Sigmoid colon (tissue), 7 donors: ENCODE measurements around the gene ZNF346. TPM values are rescaled to one million over a fixed set of nuclear protein-coding genes. Genes with fewer than 3 reads are reported as not detected.

Source experiments
- DNase-seq: peaks from one replicate; pipeline ENCODE4 v3.0.0-alpha.2; 2019
- H3K27ac ChIP-seq, 4 donors: fragments of 200-600 bp; sonication (generic); one replicate each; pipeline ENCODE4 v1.5.1; 2016 to 2019; ENCODE audit warnings: mild to moderate bottlenecking in 1 of 4
- H3K27me3 ChIP-seq, 3 donors: fragments of 200-600 bp; sonication (generic); one replicate each; pipeline ENCODE4 v1.5.1; 2019; ENCODE audit warnings: mild to moderate bottlenecking in 1 of 3
- H3K36me3 ChIP-seq, 4 donors: fragments of 200-600 bp; sonication (generic); one replicate each; pipeline ENCODE4 v1.5.1; 2016 to 2019
- H3K4me1 ChIP-seq, 4 donors: fragments of 200-600 bp; sonication (generic); one replicate each; pipeline ENCODE4 v1.5.1; 2017 to 2019
- H3K4me3 ChIP-seq, 4 donors: fragments of 200-600 bp; sonication (generic); one replicate each; pipeline ENCODE4 v1.5.1; 2017 to 2019; ENCODE audit warnings: mild to moderate bottlenecking in 2 of 4, moderate library complexity in 1 of 4
- H3K9me3 ChIP-seq, 4 donors: fragments of 200-600 bp in 3 of 4; sonication (generic) in 3 of 4; one replicate each; pipeline versions ENCODE4 v1.5.1 to v1.6.1; 2013 to 2019
- CTCF ChIP-seq, 4 experiments: fragments of 450-650 bp in 3 of 4; fragments of 200-600 bp in 1 of 4; IDR thresholded peaks; one replicate each; pipeline ENCODE4 v1.5.1; 2016 to 2019; ENCODE audit warnings: antibody characterized with exemption in 4 of 4, mild to moderate bottlenecking in 3 of 4, moderate library complexity in 2 of 4
- EP300 ChIP-seq, 4 donors: sonication (generic); formaldehyde crosslinking; IDR thresholded peaks; one replicate each; pipeline ENCODE4 v1.6.1; 2017; ENCODE audit warnings: antibody characterized with exemption in 4 of 4
- POLR2A ChIP-seq, 2 donors: fragments of 450-650 bp; IDR thresholded peaks; one replicate each; pipeline ENCODE4 v1.6.1; 2016; ENCODE audit warnings: antibody characterized with exemption in 2 of 2, mild to moderate bottlenecking in 2 of 2, moderate library complexity in 2 of 2
- POLR2AphosphoS5 ChIP-seq, 4 donors: sonication (generic); formaldehyde crosslinking; IDR thresholded peaks; one replicate each; pipeline ENCODE4 v1.6.1; 2017; ENCODE audit warnings: antibody characterized with exemption in 4 of 4
- WGBS, 2 donors: extraction: QIAGEN DNeasy Blood & Tissue Kit; methylation state at CpG; one replicate each; pipeline ENCODE4 v1.1.7; 2013; 5-methylcytosine and 5-hydroxymethylcytosine counted together
- intact Hi-C: fragments of 100-400 bp; cut with DNase I; formaldehyde crosslinking; loops from one replicate; pipeline ENCODE4 v1.15.1; 2023
- polyA plus RNA-seq, 3 donors: library from polyadenylated mRNA; stranded (reverse); fragments of 200-250 nt; gene quantifications; one replicate each; pipeline ENCODE4 v1.2.3, GENCODE V29; 2013
- total RNA-seq, 4 donors: library from RNA; depleted of rRNA; stranded (reverse); fragments of >200 nt; gene quantifications; one replicate each; pipeline ENCODE4 v1.1.0, GENCODE V29; 2016
- donor health status: healthy with polysubstance abuse.
- donor health status: Bipolar disorder and iron deficiency.
- donor health status: healthy.

ZNF346 gene
- total and polyA plus RNA-seq, 7 donors: 3.0 to 21.9 (median 12.5) TPM

- Histone ChIP-seq H3K9me3 (no peaks in the 10 kb centered on the region), H3K27me3 (peaks cover 0 to 1% (median 0%) of the 10 kb centered on the region in 3 donors), H3K4me1 (no peaks in the 10 kb centered on the region), H3K27ac (no peak overlapping the region), H3K4me3 (no peak overlapping the region), H3K36me3 (no peaks in the 10 kb centered on the region)
- TF ChIP-seq POLR2AphosphoS5 (IDR thresholded peaks at IDR 0.05): no peak
- no peak for TF ChIP-seq EP300 (IDR thresholded peaks at IDR 0.05)
- no peak for TF ChIP-seq CTCF (IDR thresholded peaks at IDR 0.05)
- TF ChIP-seq POLR2A (IDR thresholded peaks at IDR 0.05): no peak
- WGBS, 2 donors: 85 to 91% methylated on average over 24 of the region's 24 CpGs
- DNase-seq: no peak
- intact Hi-C loops: no loop called here
These were observed 83.4 kb downstream of the ZNF346 start for GRCh38 chr5:177105691-177106476.

- WGBS, 2 donors: 59 to 76% methylated on average over 4 of the region's 4 CpGs
- no peaks in the 10 kb centered on the region for H3K9me3 ChIP-seq
These were observed 84.7 kb downstream of the ZNF346 start for GRCh38 chr5:177107159-177107558.

GRCh38 chr5:177109810-177110209 lies 87.3 kb downstream of the ZNF346 start:
- Histone ChIP-seq H3K4me1 (peaks cover 0 to 6% (median 0%) of the 10 kb centered on the region in 4 donors), H3K27me3 (no peaks in the 10 kb centered on the region), H3K4me3 (no peak overlapping the region), H3K27ac (no peak overlapping the region), H3K36me3 (no peaks in the 10 kb centered on the region), H3K9me3 (no peaks in the 10 kb centered on the region)
- TF ChIP-seq POLR2AphosphoS5 (IDR thresholded peaks at IDR 0.05) (no peak), EP300 (IDR thresholded peaks at IDR 0.05) (no peak)
- DNase-seq: no peak
- intact Hi-C loops: loop anchor here (1.0 to 5.0 kb wide), 3 partner anchors 39 to 448 kb away; no protein-coding TSS in a partner anchor
- WGBS, 2 donors: 42 to 71% methylated on average over 9 of the region's 9 CpGs

More at GRCh38 chr5:177107159-177107558, 84.7 kb downstream of the ZNF346 start:
- DNase-seq: no peak
- no peaks in the 10 kb centered on the region for H3K36me3 ChIP-seq
- no peaks in the 10 kb centered on the region for H3K27me3 ChIP-seq
- no peaks in the 10 kb centered on the region for H3K4me1 ChIP-seq
- TF ChIP-seq POLR2A (IDR thresholded peaks at IDR 0.05) (no peak), CTCF (IDR thresholded peaks at IDR 0.05) (no peak), EP300 (IDR thresholded peaks at IDR 0.05) (no peak), POLR2AphosphoS5 (IDR thresholded peaks at IDR 0.05) (no peak)
- no peak overlapping the region for H3K4me3 ChIP-seq
- intact Hi-C loops: no loop called here
- H3K27ac ChIP-seq: no peak overlapping the region

GRCh38 chr5:177111720-177112394 lies 89.4 kb downstream of the ZNF346 start:
- Histone ChIP-seq H3K4me3 (no peak overlapping the region), H3K9me3 (no peaks in the 10 kb centered on the region), H3K27me3 (no peaks in the 10 kb centered on the region), H3K27ac (no peak overlapping the region), H3K36me3 (no peaks in the 10 kb centered on the region), H3K4me1 (peaks cover 0 to 14% (median 8%) of the 10 kb centered on the region in 4 donors)
- 12 to 24% methylated on average over 12 of the region's 12 CpGs for WGBS, 2 donors
- DNase-seq: no peak
- TF ChIP-seq POLR2AphosphoS5 (IDR thresholded peaks at IDR 0.05) (no peak), CTCF (IDR thresholded peaks at IDR 0.05) (peak; percentile 69 to 93 (median 86))
- intact Hi-C loops: loop anchor here (5.0 kb wide), 2 partner anchors 120 to 450 kb away; no protein-coding TSS in a partner anchor

GRCh38 chr5:177112589-177113220 lies 90.2 kb downstream of the ZNF346 start:
- intact Hi-C loops: loop anchor here (5.0 kb wide), 2 partner anchors 120 to 450 kb away; no protein-coding TSS in a partner anchor
- peaks cover 2 to 20% (median 12%) of the 10 kb centered on the region in 4 donors for H3K4me1 ChIP-seq
- H3K27ac ChIP-seq: no peak overlapping the region
- H3K27me3 ChIP-seq: no peaks in the 10 kb centered on the region
- WGBS, 2 donors: 63 to 82% methylated on average over 5 of the region's 5 CpGs
- no peak for DNase-seq
- TF ChIP-seq POLR2A (IDR thresholded peaks at IDR 0.05) (no peak), CTCF (IDR thresholded peaks at IDR 0.05) (no peak), EP300 (IDR thresholded peaks at IDR 0.05) (no peak), POLR2AphosphoS5 (IDR thresholded peaks at IDR 0.05) (no peak)
- H3K36me3 ChIP-seq: no peaks in the 10 kb centered on the region
- H3K4me3 ChIP-seq: no peak overlapping the region
- H3K9me3 ChIP-seq: no peaks in the 10 kb centered on the region
